Measurements from ENCODE around the gene RASGEF1C. TPM values are rescaled to one million over a fixed set of nuclear protein-coding genes. Genes with fewer than 3 reads are reported as not detected.

The RASGEF1C gene
- total and polyA plus RNA-seq, 10 of the 15 experiments (the other 5 are each of a cell fraction or from before 2014, with no cell fraction given) = not detected

- no peak for FAIRE-seq
- intact Hi-C loops (cut with micrococcal nuclease; ENCODE audit: unreplicated experiment) = loop anchor here (10.0 kb wide), 1 partner anchor 485 kb away; no protein-coding TSS in a partner anchor
- in situ Hi-C loops (cut with MboI) = no loop called here
- RAD21 ChIA-PET (ENCODE audit: unreplicated experiment) = no interaction called here
- SMC1A ChIA-PET (ENCODE audit: uncharacterized antibody, unreplicated experiment) = no interaction called here
- no peaks in the 10 kb centered on the region for H3K4me1 ChIP-seq (ENCODE audit: control insufficient read depth, insufficient read depth, low read length)
- no peak overlapping the region for H3K9ac ChIP-seq (ENCODE audit: control insufficient read depth, insufficient read depth, low read length)
- no peaks in the 10 kb centered on the region for H4K20me1 ChIP-seq (ENCODE audit: control insufficient read depth, insufficient read depth)
- CTCF ChIA-PET = interaction anchor here (1.0 kb wide), 1 partner anchor 209 kb away, joined by 4 read pairs; no protein-coding TSS in a partner anchor
- no peak for ATAC-seq
- no peak overlapping the region for H3K4me2 ChIP-seq (ENCODE audit: control insufficient read depth, insufficient read depth)
- TF ChIP-seq LARP7 (IDR thresholded peaks at IDR 0.05) (no peak), RELB (IDR thresholded peaks at IDR 0.05; ENCODE audit: low read depth) (no peak), ZZZ3 (IDR thresholded peaks at IDR 0.05; ENCODE audit: control insufficient read depth, insufficient read length, low read depth) (no peak), POLR2AphosphoS2 (IDR thresholded peaks at IDR 0.05; ENCODE audit: low read depth, low read length) (no peak), RAD51 (IDR thresholded peaks at IDR 0.05) (no peak), GATAD2B (conservative IDR thresholded peaks at IDR 0.05; ENCODE audit: low read depth) (no peak), BRCA1 (IDR thresholded peaks at IDR 0.05; ENCODE audit: low read depth, low read length) (no peak), ESRRA (IDR thresholded peaks at IDR 0.05; ENCODE audit: low read length) (no peak), BACH1 (IDR thresholded peaks at IDR 0.05; ENCODE audit: borderline replicate concordance) (no peak), FOXM1 (IDR thresholded peaks at IDR 0.05; ENCODE audit: low read depth, low read length) (no peak), YBX1 (IDR thresholded peaks at IDR 0.05) (no peak), ZNF384 (IDR thresholded peaks at IDR 0.05; ENCODE audit: borderline replicate concordance, low read depth, low read length) (no peak), RAD21 (IDR thresholded peaks at IDR 0.05; ENCODE audit: insufficient read depth, low read depth, low read length) (no peak)
- TF ChIP-seq, protein P1, sequence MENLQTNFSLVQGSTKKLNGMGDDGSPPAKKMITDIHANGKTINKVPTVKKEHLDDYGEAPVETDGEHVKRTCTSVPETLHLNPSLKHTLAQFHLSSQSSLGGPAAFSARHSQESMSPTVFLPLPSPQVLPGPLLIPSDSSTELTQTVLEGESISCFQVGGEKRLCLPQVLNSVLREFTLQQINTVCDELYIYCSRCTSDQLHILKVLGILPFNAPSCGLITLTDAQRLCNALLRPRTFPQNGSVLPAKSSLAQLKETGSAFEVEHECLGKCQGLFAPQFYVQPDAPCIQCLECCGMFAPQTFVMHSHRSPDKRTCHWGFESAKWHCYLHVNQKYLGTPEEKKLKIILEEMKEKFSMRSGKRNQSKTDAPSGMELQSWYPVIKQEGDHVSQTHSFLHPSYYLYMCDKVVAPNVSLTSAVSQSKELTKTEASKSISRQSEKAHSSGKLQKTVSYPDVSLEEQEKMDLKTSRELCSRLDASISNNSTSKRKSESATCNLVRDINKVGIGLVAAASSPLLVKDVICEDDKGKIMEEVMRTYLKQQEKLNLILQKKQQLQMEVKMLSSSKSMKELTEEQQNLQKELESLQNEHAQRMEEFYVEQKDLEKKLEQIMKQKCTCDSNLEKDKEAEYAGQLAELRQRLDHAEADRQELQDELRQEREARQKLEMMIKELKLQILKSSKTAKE (IDR thresholded peaks at IDR 0.05; ENCODE audit: low read depth, poor library complexity, severe bottlenecking) = no peak
- no peaks in the 10 kb centered on the region for H3K36me3 ChIP-seq (ENCODE audit: control insufficient read depth in 2 of 2, insufficient read depth in 2 of 2, low read length in 1 of 2)
- no peaks in the 10 kb centered on the region for H3K27me3 ChIP-seq (replicated peaks in 1 of 2; ENCODE audit: control insufficient read depth in 2 of 2, insufficient read depth in 2 of 2, low read length in 1 of 2)
- POLR2A ChIA-PET = no interaction called here
- DNase-seq (ENCODE audit: low read depth, low spot score) = no peak
- H3K9me3 ChIP-seq (replicated peaks; ENCODE audit: control insufficient read depth, insufficient read depth, low read length) = no peaks in the 10 kb centered on the region
- no peak overlapping the region for H3K27ac ChIP-seq (ENCODE audit: control insufficient read depth, insufficient read depth)
- H3K4me3 ChIP-seq = no peak overlapping the region
- 54% methylated on average over 12 of the region's 12 CpGs for WGBS (ENCODE audit: insufficient coverage, insufficient replicate concordance, low lambda C conversion rate, missing lambda C conversion rate)
- no peaks in the 10 kb centered on the region for H3K79me2 ChIP-seq (ENCODE audit: control insufficient read depth, insufficient read depth, low read length)
- H2AFZ ChIP-seq (ENCODE audit: control insufficient read depth, low read depth, low read length) = no peak overlapping the region
- BruUV-seq (replicated peaks) = no TSS peak
Observed at GRCh38 chr5:180119903-180120236, 89.1 kb downstream of the RASGEF1C start.

Measured in GM12878 (cell line).